ENCODE data around the gene DNPH1. TPM values are rescaled to one million over a fixed set of nuclear protein-coding genes. Genes with fewer than 3 reads are reported as not detected.
A peak's percentile ranks its signal among the peaks of the same experiment; 100 is the strongest.

Gene DNPH1
- total and polyA plus RNA-seq, 9 of the 15 experiments (the other 6 are each of a cell fraction or from before 2014, with no cell fraction given) = 7.3 to 300 (median 68.7) TPM

GRCh38 chr6:43180985-43181384, 48.3 kb downstream of the DNPH1 start (continued):
- TF ChIP-seq IRF1 (CRISPR knock-in tag; IDR thresholded peaks at IDR 0.05; ENCODE audit: borderline replicate concordance) = no peak
- no peak for TF ChIP-seq JUNB (CRISPR knock-in tag; conservative IDR thresholded peaks at IDR 0.05)
- no peak for TF ChIP-seq ZNF695 (CRISPR knock-in tag; IDR thresholded peaks at IDR 0.05)
- TF ChIP-seq ELF4 (CRISPR knock-in tag; IDR thresholded peaks at IDR 0.05) = 0 out of 2 replicates have a peak, but pooled peaks have one; percentile 42
- peak; percentile 62 for TF ChIP-seq POLR2B (IDR thresholded peaks at IDR 0.05; ENCODE audit: low read depth, partially characterized antibody)
- TF ChIP-seq HCFC1 (IDR thresholded peaks at IDR 0.05; ENCODE audit: low read depth, low read length) = no peak
- 0 out of 2 replicates have a peak, but pooled peaks have one; percentile 37 for TF ChIP-seq GATAD2A (IDR thresholded peaks at IDR 0.05)
- no peak for TF ChIP-seq RBBP5 (IDR thresholded peaks at IDR 0.05; ENCODE audit: borderline replicate concordance, insufficient read depth, low read length, poor library complexity, severe bottlenecking)
- peak; percentile 11 for TF ChIP-seq CHD4 (IDR thresholded peaks at IDR 0.05; ENCODE audit: insufficient read depth, insufficient replicate concordance, low read depth, low read length, poor library complexity, severe bottlenecking)
- TF ChIP-seq ELF2 (CRISPR knock-in tag; IDR thresholded peaks at IDR 0.05) = no peak
- TF ChIP-seq, protein P1, sequence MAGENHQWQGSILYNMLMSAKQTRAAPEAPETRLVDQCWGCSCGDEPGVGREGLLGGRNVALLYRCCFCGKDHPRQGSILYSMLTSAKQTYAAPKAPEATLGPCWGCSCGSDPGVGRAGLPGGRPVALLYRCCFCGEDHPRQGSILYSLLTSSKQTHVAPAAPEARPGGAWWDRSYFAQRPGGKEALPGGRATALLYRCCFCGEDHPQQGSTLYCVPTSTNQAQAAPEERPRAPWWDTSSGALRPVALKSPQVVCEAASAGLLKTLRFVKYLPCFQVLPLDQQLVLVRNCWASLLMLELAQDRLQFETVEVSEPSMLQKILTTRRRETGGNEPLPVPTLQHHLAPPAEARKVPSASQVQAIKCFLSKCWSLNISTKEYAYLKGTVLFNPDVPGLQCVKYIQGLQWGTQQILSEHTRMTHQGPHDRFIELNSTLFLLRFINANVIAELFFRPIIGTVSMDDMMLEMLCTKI (IDR thresholded peaks at IDR 0.05; ENCODE audit: partially characterized antibody) = no peak
- TF ChIP-seq, protein P2, sequence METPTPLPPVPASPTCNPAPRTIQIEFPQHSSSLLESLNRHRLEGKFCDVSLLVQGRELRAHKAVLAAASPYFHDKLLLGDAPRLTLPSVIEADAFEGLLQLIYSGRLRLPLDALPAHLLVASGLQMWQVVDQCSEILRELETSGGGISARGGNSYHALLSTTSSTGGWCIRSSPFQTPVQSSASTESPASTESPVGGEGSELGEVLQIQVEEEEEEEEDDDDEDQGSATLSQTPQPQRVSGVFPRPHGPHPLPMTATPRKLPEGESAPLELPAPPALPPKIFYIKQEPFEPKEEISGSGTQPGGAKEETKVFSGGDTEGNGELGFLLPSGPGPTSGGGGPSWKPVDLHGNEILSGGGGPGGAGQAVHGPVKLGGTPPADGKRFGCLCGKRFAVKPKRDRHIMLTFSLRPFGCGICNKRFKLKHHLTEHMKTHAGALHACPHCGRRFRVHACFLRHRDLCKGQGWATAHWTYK (CRISPR knock-in tag; IDR thresholded peaks at IDR 0.05) = 0 out of 2 replicates have a peak, but pooled peaks have one; percentile 19
- peak; percentile 18; the same call in 1 of the 2 replicates for TF ChIP-seq DPF2 (IDR thresholded peaks at IDR 0.05)
- TF ChIP-seq FOXJ3 (CRISPR knock-in tag; IDR thresholded peaks at IDR 0.05) = no peak
- peak; percentile 69; the same call in 1 of the 2 replicates for TF ChIP-seq THRB (CRISPR knock-in tag; conservative IDR thresholded peaks at IDR 0.05)
- no peak for TF ChIP-seq SMARCA5 (IDR thresholded peaks at IDR 0.05)
- TF ChIP-seq, protein P3, sequence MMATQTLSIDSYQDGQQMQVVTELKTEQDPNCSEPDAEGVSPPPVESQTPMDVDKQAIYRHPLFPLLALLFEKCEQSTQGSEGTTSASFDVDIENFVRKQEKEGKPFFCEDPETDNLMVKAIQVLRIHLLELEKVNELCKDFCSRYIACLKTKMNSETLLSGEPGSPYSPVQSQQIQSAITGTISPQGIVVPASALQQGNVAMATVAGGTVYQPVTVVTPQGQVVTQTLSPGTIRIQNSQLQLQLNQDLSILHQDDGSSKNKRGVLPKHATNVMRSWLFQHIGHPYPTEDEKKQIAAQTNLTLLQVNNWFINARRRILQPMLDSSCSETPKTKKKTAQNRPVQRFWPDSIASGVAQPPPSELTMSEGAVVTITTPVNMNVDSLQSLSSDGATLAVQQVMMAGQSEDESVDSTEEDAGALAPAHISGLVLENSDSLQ (IDR thresholded peaks at IDR 0.05) = peak; percentile 27; the same call in 1 of the 2 replicates
- 0 out of 2 replicates have a peak, but pooled peaks have one; percentile 54 for TF ChIP-seq HBP1 (CRISPR knock-in tag; IDR thresholded peaks at IDR 0.05)
- no peak for TF ChIP-seq NR1H2 (CRISPR knock-in tag; IDR thresholded peaks at IDR 0.05)
- TF ChIP-seq THRA (IDR thresholded peaks at IDR 0.05) = no peak
